Kidney tubule cell (primary cell): ENCODE data around the gene STXBP6.
A peak's percentile ranks its signal among the peaks of the same experiment; 100 is the strongest.

Source experiments
- DNase-seq: peaks from one replicate; pipeline ENCODE4 v3.0.0-alpha.2; 2018; ENCODE audit warnings: low spot score

The STXBP6 gene

GRCh38 chr14:24915403-24915921, 134.5 kb downstream of the STXBP6 start:
- DNase-seq = no peak

GRCh38 chr14:24913746-24914145, 136.2 kb downstream of the STXBP6 start:
- peak; percentile 17 for DNase-seq

- DNase-seq = peak; percentile 16
These were observed 136.9 kb downstream of the STXBP6 start for GRCh38 chr14:24913021-24913420.

- DNase-seq = peak; percentile 72
These were observed 138.4 kb downstream of the STXBP6 start for GRCh38 chr14:24911324-24912109.

GRCh38 chr14:24910408-24910986, 139.4 kb downstream of the STXBP6 start:
- DNase-seq = no peak

GRCh38 chr14:24909523-24910302, 140.2 kb downstream of the STXBP6 start:
- DNase-seq = peak; percentile 26

- no peak for DNase-seq
These were observed 141.2 kb downstream of the STXBP6 start for GRCh38 chr14:24908592-24909236.

- no peak for DNase-seq
These were observed 145.4 kb downstream of the STXBP6 start for GRCh38 chr14:24904533-24904932.

- peak; percentile 51 for DNase-seq
These were observed 146.6 kb downstream of the STXBP6 start for GRCh38 chr14:24903337-24903736.

GRCh38 chr14:24900269-24901100, 149.5 kb downstream of the STXBP6 start:
- DNase-seq = no peak

GRCh38 chr14:24897793-24898192, 152.2 kb downstream of the STXBP6 start:
- DNase-seq = no peak

- no peak for DNase-seq
These were observed 154.3 kb downstream of the STXBP6 start for GRCh38 chr14:24895622-24896021.

GRCh38 chr14:24895243-24895583, 154.7 kb downstream of the STXBP6 start:
- DNase-seq = no peak

- no peak for DNase-seq
These were observed 155.2 kb downstream of the STXBP6 start for GRCh38 chr14:24894583-24895242.

- DNase-seq = no peak
These were observed 157.4 kb downstream of the STXBP6 start for GRCh38 chr14:24892497-24893051.

GRCh38 chr14:24891987-24892496, 157.9 kb downstream of the STXBP6 start:
- DNase-seq = no peak

GRCh38 chr14:24890716-24891115, 159.2 kb downstream of the STXBP6 start:
- no peak for DNase-seq

- DNase-seq = peak; percentile 10
These were observed 160.1 kb downstream of the STXBP6 start for GRCh38 chr14:24889843-24890242.

- DNase-seq = no peak
These were observed 161.4 kb downstream of the STXBP6 start for GRCh38 chr14:24888532-24888931.

GRCh38 chr14:24887623-24888304, 162.2 kb downstream of the STXBP6 start:
- DNase-seq = peak; percentile 73
